ENCODE results near the gene TULP1.

Gene TULP1

DNA sequence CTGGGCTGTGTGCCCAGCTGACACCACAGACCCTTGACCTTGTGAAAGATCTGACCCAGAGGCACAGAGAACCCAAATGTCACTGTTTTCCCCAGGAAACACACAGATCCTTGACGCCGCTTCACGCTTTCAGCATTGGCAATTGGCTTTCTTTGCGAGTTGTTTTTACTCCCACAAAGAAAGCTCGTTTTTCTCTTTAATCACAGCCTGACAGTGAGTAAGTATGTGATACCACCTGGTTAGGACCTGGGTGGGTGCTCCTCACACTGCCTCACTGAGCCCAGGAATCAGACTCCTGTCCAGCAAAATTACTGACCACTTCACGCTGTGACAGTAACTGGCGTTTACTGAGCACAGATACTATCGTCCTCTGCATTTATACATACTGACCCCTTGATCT is 31.5 kb downstream of the TULP1 start:
- DNase-seq: no peak

DNA sequence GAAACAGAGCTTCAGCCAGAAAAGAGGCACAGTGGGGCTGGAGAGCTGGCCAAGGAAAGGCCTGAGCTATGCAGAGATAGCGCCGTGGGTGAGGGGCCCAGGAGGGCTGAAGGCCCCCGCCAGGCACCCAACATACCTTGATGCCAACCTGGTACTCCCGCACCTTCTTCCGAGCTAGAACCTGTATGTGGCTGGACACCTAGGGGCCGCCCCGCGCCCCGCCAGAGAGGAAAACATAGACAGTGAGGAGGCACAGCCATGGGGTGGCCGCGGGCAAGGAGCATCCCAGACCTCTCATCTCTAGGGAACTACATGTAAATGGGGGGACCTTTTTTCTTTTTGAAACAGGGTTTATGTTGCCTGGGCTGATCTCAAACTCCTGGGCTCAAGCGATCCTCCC is 32.5 kb downstream of the TULP1 start:
- DNase-seq: no peak

DNA sequence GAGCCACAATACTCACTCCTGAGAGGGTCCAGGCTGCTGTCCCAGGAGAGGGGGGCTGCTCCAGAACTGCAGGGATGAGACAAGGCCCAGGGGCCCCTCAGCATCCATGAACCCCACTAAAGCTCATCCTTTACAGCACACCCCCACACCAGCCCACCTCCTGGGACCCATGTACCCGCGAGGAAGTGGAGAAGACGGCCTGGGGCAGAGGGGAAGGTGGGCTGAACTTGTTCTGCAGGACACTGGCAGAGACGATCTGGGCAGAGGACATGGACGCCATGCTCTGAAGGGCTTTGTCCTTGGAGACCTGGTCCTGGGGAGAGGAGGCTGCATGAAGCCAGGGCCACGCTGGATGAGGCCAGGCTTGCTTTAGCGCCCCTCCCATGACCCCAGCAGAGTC is 34.4 kb downstream of the TULP1 start:
- DNase-seq: no peak

DNA sequence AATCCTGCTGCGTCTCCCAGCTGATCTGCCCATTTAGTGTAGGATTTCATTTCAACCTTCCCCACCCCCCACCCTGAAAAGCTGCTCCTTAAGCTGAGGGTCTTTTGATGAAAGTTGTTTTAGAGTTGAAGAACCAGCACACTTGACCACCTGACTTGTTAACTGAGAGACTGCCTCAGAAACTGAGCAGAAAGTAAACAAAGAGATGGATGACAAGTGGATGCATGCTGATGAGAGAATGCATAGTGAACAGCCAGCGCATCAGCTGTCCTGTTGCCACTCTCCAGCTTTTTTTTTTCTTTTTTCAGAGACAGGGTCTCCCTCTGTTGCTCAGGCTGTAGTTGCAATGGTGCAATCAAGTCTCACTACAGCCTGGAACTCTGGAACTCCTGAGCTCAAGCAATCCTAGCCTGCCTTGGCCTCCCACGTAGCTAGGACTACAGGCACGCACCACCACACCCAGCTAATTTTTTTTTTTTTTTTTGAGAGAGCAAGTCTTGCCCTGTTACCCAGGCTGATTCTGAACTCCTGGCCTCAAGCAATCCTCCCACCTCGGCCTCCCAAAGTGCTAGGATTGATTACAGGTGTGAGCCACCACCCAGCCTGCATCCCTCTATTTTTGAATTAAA is 35.0 kb downstream of the TULP1 start:
- DNase-seq: no peak

DNA sequence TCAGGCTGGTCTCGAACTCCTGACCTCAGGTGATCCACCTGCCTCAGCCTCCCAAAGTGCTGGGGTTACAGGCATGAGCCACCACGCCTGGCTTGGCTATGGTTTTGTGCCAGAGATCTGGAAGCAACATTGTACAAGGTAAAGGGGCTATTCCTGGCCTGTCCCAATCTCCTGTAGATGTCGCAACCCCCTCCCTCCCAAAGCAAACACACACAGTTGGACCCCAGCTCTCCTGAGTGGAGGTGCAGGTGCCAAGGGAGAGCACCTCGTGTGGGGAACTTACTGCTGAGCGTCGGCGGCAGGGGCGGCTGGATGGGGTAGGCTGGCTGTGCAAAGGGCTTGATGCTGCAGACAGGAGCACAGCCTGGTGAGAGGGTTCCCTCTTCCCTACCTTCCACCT is 35.7 kb downstream of the TULP1 start:
- DNase-seq: no peak

DNA sequence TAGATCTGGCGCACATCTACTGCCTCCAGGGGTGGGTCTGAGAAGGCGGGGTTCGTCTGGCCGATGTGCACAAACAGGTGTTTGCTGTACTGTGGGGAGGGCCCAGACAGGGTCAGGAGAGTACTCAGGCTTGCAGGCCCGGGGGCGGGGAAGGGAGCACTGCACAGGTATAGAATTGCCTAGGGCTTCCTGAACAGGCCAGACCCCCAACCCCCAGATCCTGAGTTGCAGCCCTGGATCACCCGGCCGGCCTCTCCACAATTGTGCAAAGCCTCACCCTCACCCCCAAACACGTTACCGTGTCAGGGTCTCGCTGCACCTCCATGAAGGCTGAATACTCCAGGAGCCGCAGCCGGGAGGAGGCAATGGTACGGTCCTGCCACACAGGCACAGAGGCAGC is 36.7 kb downstream of the TULP1 start:
- DNase-seq: no peak

DNA sequence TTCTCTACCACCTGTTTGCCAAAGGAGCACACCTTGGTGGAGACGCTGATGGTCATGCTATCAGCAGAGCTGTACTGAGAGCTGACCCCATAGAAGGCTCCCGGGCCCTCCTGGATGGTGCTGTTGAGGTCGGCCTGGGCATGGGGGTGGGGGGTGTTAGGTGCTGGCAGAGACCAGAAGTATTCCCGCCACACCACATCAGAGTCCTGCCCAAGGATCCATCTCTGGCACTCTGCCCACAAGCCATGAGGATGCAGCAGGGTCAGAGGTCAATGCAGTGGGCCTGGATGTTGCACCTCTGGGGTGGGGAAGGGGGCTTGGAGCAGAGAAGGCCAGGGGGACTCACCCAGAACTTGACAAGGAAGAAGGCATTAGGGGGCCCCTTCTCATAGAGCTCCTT is 37.1 kb downstream of the TULP1 start:
- no peak for DNase-seq

DNA sequence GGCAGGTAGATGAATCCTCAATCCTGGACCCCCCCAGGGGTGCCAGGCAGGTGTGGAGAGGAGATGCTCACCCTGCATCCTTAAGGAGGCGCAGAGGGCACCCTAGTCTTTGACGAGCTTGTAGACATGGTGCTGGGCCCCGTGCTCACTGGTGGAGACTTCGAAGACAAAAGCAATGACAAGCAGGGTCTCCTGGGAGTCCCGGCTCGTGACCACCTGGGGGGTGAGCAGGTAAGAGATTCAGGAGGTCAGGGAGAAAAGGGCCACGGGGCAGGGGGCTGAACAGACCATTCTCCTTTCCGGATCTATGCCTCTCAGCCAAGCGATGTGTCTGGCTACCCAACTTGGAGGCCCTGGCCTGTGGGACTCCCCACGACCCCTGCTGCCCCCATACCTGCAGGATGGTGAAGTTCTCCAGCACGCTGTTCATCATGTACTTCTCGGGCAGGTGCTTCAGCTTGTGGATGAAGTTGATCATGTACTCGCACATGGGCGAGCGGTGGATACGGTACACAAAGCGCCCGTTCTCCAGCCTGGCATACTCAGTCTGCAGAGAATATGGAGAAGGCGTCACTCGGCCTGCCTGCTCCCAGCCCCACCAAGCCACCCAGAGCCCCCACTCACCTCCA is 37.6 kb downstream of the TULP1 start:
- DNase-seq: no peak

DNA sequence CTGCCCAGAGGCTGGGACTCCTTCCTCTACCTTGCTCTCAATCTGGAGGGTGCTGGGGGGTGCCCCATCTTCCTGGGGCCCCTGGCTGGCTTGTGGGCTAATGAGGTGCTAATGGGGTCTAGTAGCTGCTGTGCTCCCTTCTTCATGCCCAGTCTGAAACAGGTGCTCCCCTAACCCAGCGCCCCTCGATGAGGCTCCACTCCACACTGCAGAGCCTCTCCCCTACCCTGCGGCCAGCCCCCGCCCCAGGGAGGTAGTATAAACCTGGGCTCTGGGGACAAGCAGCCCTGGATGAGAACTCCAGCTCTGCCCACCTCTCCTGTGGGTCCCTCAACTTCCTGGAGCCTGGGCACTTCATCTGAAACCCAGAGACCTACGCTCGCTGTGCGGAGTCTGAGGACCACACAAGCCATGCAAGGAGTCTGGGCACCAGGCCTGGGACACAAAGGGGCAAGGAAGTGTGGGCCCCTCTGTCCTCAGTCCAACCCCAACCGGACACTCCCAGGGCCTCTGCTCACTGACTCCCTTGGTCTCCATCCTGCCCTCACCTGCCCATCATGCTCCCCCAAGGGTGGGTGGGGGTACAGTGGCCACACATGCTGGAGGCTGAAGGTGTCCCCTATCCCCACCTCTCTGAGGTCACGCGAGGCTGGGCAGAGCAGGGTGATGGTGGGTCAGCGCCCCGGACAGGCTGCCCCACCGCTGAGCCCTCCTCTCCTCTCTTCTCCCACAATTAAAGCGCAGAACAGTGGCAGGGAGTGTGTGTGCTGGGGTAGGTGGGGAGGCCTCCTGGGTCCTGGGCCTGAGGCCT is 38.4 kb downstream of the TULP1 start:
- no peak for DNase-seq

DNA sequence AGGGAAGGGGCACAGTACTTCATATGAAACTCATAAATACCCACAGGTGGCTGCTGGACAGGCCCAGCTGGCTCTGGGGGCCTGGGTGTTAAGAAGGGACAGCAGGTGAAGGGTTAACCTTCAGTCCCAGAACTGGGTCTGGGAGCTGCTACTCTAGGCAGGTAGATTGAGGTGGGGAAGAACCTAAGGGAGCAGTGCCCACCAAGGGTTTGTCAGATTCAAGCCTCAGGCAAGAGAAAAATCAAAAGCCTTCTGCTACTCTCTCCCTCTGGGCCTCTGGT is 38.9 kb downstream of the TULP1 start:
- DNase-seq: no peak

DNA sequence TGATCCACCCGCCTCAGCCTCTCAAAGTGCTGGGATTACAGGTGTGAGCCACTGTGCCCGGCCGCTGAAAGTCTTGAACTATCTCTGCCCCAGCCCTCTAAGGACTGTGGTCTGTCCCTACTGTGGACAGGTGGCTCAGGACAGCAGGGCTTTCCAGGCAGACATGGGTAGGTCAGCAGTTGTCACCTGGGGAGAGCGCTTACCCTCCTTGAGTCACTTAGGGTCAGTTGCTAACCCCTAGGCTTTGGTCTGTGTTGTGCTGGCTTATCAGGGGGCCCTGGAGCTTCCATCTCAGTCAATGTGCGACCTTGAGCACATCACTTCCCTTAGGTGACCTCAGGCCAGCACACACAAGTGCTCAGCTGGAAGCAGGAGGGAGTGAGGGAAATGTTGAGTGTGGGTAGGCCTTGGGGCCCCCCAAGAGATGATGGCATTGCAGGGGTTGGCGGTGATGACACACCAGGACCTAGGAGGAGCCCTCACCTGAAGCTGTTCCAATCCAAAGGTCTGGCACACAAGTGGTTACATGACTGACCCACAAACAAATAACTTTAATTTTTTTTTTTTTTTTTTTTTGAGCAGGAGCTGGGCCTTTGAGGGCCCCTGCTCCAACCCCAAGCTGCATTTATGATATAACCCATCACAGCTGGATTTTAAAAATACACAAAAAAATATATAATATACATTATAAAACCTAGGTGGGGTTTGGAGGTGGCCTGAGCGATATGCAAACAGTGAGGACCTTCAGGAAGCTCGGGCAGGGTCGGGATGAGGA is 39.4 kb downstream of the TULP1 start:
- DNase-seq: no peak

DNA sequence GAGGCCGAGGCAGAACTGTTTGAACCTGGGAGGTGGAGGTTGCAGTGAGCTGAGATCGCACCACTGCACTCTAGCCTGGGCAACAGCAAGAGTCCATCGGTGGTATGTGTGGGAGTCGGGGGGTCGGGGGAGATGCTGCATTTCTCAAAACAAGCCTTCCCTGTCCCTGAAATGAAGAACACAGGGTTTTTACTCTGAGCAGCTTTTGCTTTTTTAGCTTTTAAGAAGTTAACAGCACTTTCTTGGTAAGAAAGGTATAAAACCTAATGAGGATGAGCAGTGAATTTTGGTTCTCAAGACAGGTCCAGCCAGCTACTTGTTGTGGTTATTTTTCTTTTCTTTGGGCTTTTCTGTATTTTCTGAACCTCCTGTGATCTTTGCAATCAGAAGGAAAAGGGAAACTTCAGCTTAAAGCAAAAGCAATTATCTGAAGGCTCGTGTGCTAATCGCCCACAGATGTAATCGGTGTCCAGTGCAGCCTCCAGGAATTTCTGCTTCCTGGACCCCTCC is 40.8 kb downstream of the TULP1 start:
- no peak for DNase-seq

DNA sequence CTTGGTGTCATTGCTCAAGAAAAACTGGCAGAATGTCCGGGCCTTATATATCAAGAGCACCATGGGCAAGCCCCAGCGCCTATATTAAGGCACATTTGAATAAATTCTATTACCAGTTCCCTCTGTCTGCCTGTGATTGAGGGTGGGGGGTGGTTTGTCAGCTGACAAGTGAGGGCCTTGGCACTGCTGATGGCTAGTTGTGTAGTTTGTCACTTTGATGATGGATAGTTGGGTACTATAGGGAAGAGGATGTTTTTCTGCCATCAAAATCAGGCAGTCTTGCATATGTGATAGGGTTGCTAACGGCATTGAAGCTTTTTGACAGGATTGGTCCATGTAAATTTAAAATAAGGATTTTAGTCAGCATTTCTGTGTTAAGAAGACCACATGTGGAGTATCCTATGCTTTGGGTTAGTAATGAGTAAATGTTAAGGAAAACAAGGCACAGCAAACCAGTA is 42.0 kb downstream of the TULP1 start:
- DNase-seq: no peak

DNA sequence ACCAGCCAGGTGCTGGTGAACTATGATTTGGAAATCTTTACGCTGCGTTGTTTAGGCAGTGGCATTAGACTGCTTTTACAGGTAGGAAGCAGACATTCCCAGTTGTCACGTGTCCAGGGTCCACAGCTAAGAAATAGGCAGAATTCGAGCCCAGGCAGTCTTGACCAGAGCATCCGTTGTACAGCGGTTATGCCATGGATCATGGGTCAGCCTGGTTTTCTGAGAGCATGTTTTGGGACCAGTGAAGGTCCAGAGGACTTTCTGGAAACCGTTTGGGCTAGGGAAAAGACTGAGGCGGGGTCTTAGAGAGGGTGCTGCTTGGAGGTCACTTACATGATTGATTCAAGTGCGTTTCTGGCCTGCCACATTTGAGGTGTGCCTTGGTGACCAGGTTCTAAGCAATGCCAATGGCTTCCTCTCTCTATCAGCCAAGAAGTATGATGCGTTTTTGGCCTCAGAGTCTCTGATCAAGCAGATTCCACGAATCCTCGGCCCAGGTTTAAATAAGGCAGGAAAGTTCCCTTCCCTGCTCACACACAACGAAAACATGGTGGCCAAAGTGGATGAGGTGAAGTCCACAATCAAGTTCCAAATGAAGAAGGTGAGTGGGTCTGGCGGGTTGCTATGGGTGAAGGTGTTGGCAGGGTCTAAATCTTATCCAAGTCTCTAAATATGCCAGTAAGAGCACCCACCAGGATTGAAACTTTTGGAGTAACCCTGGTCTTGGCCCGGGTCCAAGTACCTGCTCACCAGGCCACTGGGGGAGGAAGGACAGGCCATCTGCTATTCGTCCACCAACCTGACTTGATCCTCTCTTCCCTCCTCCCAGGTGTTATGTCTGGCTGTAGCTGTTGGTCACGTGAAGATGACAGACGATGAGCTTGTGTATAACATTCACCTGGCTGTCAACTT is 42.7 kb downstream of the TULP1 start:
- no peak for DNase-seq

DNA sequence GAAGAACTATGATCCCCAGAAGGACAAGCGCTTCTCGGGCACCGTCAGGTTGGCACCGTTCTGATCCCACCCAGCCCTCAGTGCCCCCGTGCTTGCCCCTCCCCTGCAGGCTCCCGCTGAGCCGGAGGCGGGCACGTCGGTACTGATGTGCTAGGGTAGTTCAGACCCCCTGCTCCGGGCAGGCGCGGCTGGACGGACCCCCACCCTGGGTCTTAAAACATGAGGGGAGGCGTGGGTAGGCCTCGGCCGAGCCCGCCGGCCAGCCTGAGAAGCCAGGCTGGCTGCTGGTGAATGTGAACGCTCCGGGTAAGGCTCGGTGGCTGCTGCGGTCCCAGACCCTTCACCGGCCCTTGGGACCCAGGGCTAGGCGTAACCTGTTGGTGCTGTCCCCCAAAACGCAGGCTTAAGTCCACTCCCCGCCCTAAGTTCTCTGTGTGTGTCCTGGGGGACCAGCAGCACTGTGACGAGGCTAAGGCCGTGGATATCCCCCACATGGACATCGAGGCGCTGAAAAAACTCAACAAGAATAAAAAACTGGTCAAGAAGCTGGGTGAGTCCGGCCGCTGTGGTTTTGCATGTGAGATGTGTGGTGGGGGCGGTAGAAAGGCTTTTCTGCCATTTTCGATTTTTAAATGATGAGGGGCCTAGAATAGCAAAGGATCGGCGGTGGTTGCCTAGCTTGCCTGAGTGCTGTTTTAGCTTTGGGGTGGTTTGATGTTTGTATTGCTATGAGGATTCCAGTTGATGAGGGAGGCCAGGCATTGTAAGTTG is 43.5 kb downstream of the TULP1 start:
- DNase-seq: no peak

DNA sequence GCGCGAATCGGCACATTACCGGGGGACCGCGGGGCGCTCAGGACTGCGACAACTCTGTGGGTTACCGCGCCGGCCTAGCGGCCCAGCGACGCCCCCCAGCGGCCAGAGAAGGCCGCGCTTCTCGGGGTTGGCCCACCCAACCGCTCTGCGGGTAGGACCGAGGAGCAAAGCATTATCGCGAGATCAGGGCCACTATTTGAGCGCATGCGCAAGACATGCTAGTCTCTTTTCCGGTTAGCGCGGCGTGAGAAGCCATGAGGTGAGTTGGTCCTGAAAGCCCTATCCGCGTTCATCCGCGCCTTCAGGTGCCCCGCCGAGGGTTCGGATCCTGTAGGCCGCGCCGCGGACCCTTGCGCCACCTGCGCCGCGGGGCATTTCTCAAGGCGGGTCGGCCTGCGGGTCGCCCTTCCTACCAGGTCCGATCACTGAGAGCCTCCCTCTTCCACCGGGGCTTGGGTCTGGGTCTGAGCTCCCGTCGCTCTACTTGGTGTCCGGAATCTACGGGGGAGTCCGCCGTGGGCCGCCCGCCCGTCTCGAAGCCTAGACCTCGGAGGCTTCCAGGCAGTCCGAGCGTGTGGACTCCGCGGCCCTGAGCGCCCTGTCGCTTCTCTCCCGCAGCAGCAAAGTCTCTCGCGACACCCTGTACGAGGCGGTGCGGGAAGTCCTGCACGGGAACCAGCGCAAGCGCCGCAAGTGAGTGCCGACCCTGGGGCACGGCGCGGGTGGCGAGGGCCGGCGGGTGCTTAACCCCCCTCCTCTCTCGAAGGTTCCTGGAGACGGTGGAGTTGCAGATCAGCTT is 44.3 kb downstream of the TULP1 start, which contains the start of gene RPL10A:
Gene RPL10A, plus strand, starts transcription at position 221 of the 799 bp plus-strand sequence. Its CDS starts 34 bp downstream, at position 255.
- DNase-seq: peak; percentile 93

DNA sequence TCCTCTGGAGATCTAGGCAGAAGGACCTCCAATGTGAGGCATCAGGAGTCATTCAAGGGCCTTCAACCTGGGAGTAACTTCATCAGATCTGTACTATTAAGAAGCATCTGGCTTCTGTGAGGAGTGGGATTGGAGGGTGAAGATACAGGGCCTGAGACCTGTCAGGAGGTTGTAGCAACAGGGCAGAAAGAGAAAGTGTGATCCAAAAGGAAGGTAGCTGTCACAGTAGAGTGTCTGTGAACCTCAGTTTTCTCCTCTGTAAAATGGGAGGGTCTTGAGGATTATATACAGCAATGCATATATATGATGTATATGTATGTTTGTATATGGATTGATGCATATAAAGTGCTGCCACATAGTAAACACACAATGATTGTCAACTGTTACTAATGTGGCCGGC is 47.0 kb downstream of the TULP1 start:
- no peak for DNase-seq

DNA sequence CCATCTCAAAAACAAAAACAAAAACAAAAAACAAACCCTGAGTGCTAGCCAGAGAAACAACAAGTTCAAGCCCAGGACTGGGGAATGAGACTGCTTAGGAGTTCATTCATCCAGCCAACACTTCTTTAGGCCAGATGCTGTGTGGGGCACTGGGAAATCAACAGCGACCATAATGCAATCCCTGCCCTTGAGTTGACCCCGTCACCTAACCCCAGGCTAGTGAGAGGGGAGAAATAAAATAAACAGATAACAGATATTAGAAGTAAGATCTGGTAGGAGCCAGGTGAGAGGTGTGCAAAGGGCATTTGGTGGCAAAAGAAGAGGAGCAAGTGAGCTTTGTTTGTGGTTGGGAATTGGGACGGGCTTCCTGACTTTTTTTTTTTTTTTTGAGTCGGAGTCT is 49.4 kb downstream of the TULP1 start:
- no peak for DNase-seq

DNA sequence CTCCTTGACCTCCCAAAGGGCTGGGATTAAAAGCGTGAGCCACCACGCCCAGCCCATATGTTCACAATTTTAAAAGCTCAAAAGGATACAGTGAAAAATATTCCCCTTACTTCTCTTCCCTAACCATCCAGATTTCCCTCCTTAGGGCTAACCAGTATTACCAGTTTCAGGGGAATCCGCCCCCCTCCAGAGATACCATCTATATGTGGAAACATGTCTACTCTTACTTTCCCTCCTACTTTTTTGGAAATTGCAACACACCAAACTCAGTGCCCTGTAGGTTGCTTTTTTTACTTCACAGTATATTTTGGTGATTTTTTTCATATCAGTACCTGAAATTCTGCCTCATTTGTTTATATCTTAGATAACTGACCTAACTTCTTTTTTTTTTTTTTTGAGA is 51.4 kb downstream of the TULP1 start:
- DNase-seq: no peak

DNA sequence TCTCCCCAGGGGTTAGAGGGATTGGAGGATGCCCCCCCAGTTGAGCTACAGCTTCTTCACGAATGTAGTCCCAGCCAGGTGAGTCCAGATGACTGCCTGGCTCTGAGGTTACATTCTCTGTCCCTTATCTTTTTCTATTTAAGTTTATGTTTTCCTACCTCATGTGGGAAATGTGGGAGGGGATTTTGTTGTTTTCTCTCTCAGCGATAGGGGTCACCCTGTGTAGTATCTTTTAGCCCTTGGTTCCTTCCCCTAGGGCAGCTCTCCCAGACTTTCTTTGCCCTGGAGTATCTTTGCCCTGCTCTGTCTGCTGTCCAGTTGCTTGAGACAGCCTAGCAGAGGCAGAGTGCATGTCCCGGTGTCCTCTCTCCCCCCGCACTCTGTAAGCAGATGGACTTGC is 54.8 kb downstream of the TULP1 start:
- DNase-seq: no peak

All from NCI-H1694 (cell line).